H1 (cell line): Measurements from ENCODE around the gene UBE2E3. TPM values are rescaled to one million over a fixed set of nuclear protein-coding genes. Genes with fewer than 3 reads are reported as not detected.

Source experiments
- CTCF ChIA-PET: fragments of 300-600 bp; sonication (Branson Sonifier 250); formaldehyde crosslinking; loops from one replicate; lab custom pipeline; 2021; ENCODE audit not compliant: partially characterized antibody; lab: Charles Lee
- POLR2A ChIA-PET: fragments of 300-600 bp; sonication (Branson Sonifier 250); formaldehyde crosslinking; loops from one replicate; lab custom pipeline; 2021; ENCODE audit warnings: inconsistent platforms; ENCODE audit not compliant: partially characterized antibody; lab: Charles Lee
- DNase-seq, 2 experiments: peaks; one replicate each; pipeline versions ENCODE4 v3.0.0 to v3.0.0-alpha.2; 2010 to 2022; ENCODE audit warnings: low spot score in 2 of 2, low read depth in 1 of 2, mixed read lengths in 1 of 2
- FAIRE-seq: peaks from 2 replicates; lab custom pipeline; 2011; peaks lifted over from hg19 to GRCh38; lab: Jason Lieb, UNC
- H2AFZ ChIP-seq: 2 replicates; pipeline ENCODE4 v1.8.1; 2012; ENCODE audit warnings: low read length, inconsistent platforms
- H2AK5ac ChIP-seq: 2 replicates; pipeline ENCODE4 v1.6.1; 2013; ENCODE audit warnings: low read depth, low read length
- H2BK120ac ChIP-seq: replicated peaks from 2 replicates; pipeline ENCODE3; 2013; ENCODE audit warnings: low read depth, low read length, inconsistent platforms
- H2BK12ac ChIP-seq: 2 replicates; pipeline ENCODE4 v1.6.1; 2013; ENCODE audit warnings: low read depth, low read length
- H2BK15ac ChIP-seq: 2 replicates; pipeline ENCODE4 v1.6.1; 2013; ENCODE audit warnings: low read length
- H2BK20ac ChIP-seq: 2 replicates; pipeline ENCODE4 v1.6.1; 2013; ENCODE audit warnings: low read length
- H2BK5ac ChIP-seq: 2 replicates; pipeline ENCODE4 v1.6.1; 2013; ENCODE audit warnings: low read depth, low read length
- H3K14ac ChIP-seq: 2 replicates; pipeline ENCODE4 v1.6.1; 2013; ENCODE audit warnings: inconsistent platforms; ENCODE audit not compliant: insufficient read length
- H3K18ac ChIP-seq: 2 replicates; pipeline ENCODE4 v1.6.1; 2013; ENCODE audit warnings: low read length; ENCODE audit errors: extremely low read depth
- H3K23ac ChIP-seq: 2 replicates; pipeline ENCODE4 v1.6.1; 2013; ENCODE audit warnings: inconsistent platforms; ENCODE audit not compliant: insufficient read length
- H3K23me2 ChIP-seq: 2 replicates; pipeline ENCODE4 v1.6.1; 2013; ENCODE audit warnings: low read depth, low read length
- H3K27ac ChIP-seq: 2 replicates; pipeline ENCODE4 v1.6.1; 2011; ENCODE audit warnings: low read depth, low read length, inconsistent platforms
- H3K27me3 ChIP-seq, 4 experiments: replicated peaks in 1 of 4; 1 replicate in 1 of 4; 2 replicates in 3 of 4; pipeline versions ENCODE4 v1.6.1 to v1.8.1; 2011 to 2013; ENCODE audit warnings: low read length in 3 of 4, mild to moderate bottlenecking in 3 of 4, inconsistent platforms in 2 of 4, mixed read lengths in 2 of 4, moderate library complexity in 1 of 4; ENCODE audit not compliant: control insufficient read depth in 3 of 4, insufficient read depth in 3 of 4; ENCODE audit errors: extremely low read depth in 1 of 4
- H3K36me3 ChIP-seq, 4 experiments: 2 replicates each; pipeline versions ENCODE4 v1.6.1 to v1.8.1; 2011 to 2013; ENCODE audit warnings: mild to moderate bottlenecking in 4 of 4, low read length in 3 of 4, moderate library complexity in 2 of 4, control low read depth in 1 of 4, inconsistent platforms in 1 of 4; ENCODE audit not compliant: insufficient read depth in 4 of 4, control insufficient read depth in 2 of 4
- H3K4ac ChIP-seq: replicated peaks from 2 replicates; pipeline ENCODE3; 2013; ENCODE audit warnings: low read length, low read depth, mixed read lengths, inconsistent platforms; ENCODE audit not compliant: insufficient read length
- H3K4me1 ChIP-seq, 4 experiments: replicated peaks in 1 of 4; 1 replicate in 1 of 4; 2 replicates in 3 of 4; pipeline versions ENCODE4 v1.6.1 to v1.8.1; 2011 to 2013; ENCODE audit warnings: low read length in 3 of 4, inconsistent platforms in 2 of 4, mixed read lengths in 1 of 4; ENCODE audit not compliant: insufficient read depth in 4 of 4, control insufficient read depth in 3 of 4
- H3K4me2 ChIP-seq, 2 experiments: 2 replicates each; pipeline versions ENCODE4 v1.6.1 to v1.8.1; 2011 to 2013; ENCODE audit warnings: low read depth in 2 of 2, low read length in 2 of 2, control low read depth in 1 of 2, inconsistent platforms in 1 of 2, mild to moderate bottlenecking in 1 of 2; ENCODE audit not compliant: insufficient read depth in 1 of 2
- H3K4me3 ChIP-seq, 4 experiments: fragments of 200-600, 300-600 bp in 1 of 4; sonication (generic), shearing (Covaris generic), sonication (Bioruptor Twin) in 1 of 4; 2 replicates each; pipeline versions ENCODE4 v1.5.1 to v1.8.1; 2011 to 2016; ENCODE audit warnings: low read length in 4 of 4, low read depth in 3 of 4, control low read depth in 2 of 4, inconsistent platforms in 2 of 4, mild to moderate bottlenecking in 2 of 4, mixed read lengths in 1 of 4, moderate library complexity in 1 of 4; ENCODE audit not compliant: insufficient read depth in 2 of 4; ENCODE audit errors: extremely low read depth in 1 of 4
- H3K56ac ChIP-seq: replicated peaks from 2 replicates; pipeline ENCODE3; 2013; ENCODE audit warnings: low read depth, mild to moderate bottlenecking, mixed read lengths, low read length, inconsistent platforms; ENCODE audit not compliant: insufficient read length
- H3K79me1 ChIP-seq: 2 replicates; pipeline ENCODE4 v1.6.1; 2013; ENCODE audit warnings: low read depth, low read length, control low read depth
- H3K79me2 ChIP-seq, 2 experiments: 2 replicates each; pipeline versions ENCODE4 v1.6.1 to v1.8.1; 2012 to 2013; ENCODE audit warnings: low read length in 2 of 2, mild to moderate bottlenecking in 2 of 2, inconsistent platforms in 1 of 2; ENCODE audit not compliant: insufficient read depth in 2 of 2, control insufficient read depth in 1 of 2
- H3K9ac ChIP-seq, 4 experiments: replicated peaks in 1 of 4; 1 replicate in 1 of 4; 2 replicates in 3 of 4; pipeline versions ENCODE4 v1.6.1 to v1.8.1; 2011 to 2013; ENCODE audit warnings: low read depth in 3 of 4, low read length in 3 of 4, control low read depth in 2 of 4, mild to moderate bottlenecking in 2 of 4, moderate library complexity in 2 of 4, inconsistent platforms in 1 of 4; ENCODE audit errors: extremely low read depth in 1 of 4
- H3K9me3 ChIP-seq, 2 experiments: 2 replicates each; pipeline versions ENCODE4 v1.6.1 to v1.8.1; 2012 to 2013; ENCODE audit warnings: mild to moderate bottlenecking in 2 of 2, moderate library complexity in 2 of 2, control low read depth in 1 of 2, inconsistent platforms in 1 of 2, low read depth in 1 of 2, low read length in 1 of 2, mixed read lengths in 1 of 2; ENCODE audit not compliant: insufficient read depth in 2 of 2
- H4K20me1 ChIP-seq, 2 experiments: replicated peaks in 1 of 2; 2 replicates each; pipeline versions ENCODE3 to v1.8.1; 2011 to 2013; ENCODE audit warnings: inconsistent platforms in 2 of 2, low read length in 2 of 2, mild to moderate bottlenecking in 1 of 2; ENCODE audit not compliant: insufficient read depth in 2 of 2, control insufficient read depth in 1 of 2
- H4K5ac ChIP-seq: 2 replicates; pipeline ENCODE4 v1.6.1; 2013; ENCODE audit warnings: low read length, low read depth, mixed read lengths, inconsistent platforms; ENCODE audit not compliant: insufficient read length
- H4K8ac ChIP-seq: 2 replicates; pipeline ENCODE4 v1.8.0; 2013; ENCODE audit warnings: mild to moderate bottlenecking, moderate library complexity, low read length, inconsistent platforms; ENCODE audit not compliant: insufficient read depth; ENCODE audit errors: extremely low read depth
- H4K91ac ChIP-seq: replicated peaks from 2 replicates; pipeline ENCODE3; 2013; ENCODE audit warnings: low read length, mixed read lengths, inconsistent platforms; ENCODE audit not compliant: insufficient read length
- ASH2L ChIP-seq: fragments of 200-600, 300-600 bp; sonication (generic); IDR thresholded peaks from one replicate; pipeline ENCODE4 v1.7.1; 2017; ENCODE audit warnings: low read length
- BRCA1 ChIP-seq: IDR thresholded peaks from 2 replicates; pipeline ENCODE4 v1.6.1; 2012; ENCODE audit warnings: low read depth, low read length, improper control_type of control experiment
- CBX5 ChIP-seq: fragments of 300-800, 300-1000 bp; sonication (generic); IDR thresholded peaks from 2 replicates; pipeline ENCODE4 v1.7.1; 2016; ENCODE audit warnings: antibody characterized with exemption, low read length, low read depth
- CEBPB ChIP-seq: IDR thresholded peaks from 2 replicates; pipeline ENCODE4 v1.6.1; 2012; ENCODE audit warnings: low read depth, low read length
- CREB1 ChIP-seq: IDR thresholded peaks from 2 replicates; pipeline ENCODE4 v1.6.1; 2012; ENCODE audit warnings: inconsistent platforms
- GTF2F1 ChIP-seq: IDR thresholded peaks from 2 replicates; pipeline ENCODE4 v1.6.1; 2012; ENCODE audit warnings: low read depth, low read length, improper control_type of control experiment, borderline replicate concordance
- JUN ChIP-seq: IDR thresholded peaks from 2 replicates; pipeline ENCODE4 v1.6.1; 2011; ENCODE audit warnings: low read depth, mild to moderate bottlenecking, improper control_type of control experiment, low read length
- KDM5A ChIP-seq: fragments of 200-600 bp; IDR thresholded peaks from 2 replicates; pipeline ENCODE4 v1.7.1; 2012; ENCODE audit warnings: mild to moderate bottlenecking, low read length, inconsistent platforms, mixed read lengths
- RBBP5 ChIP-seq: IDR thresholded peaks from 2 replicates; pipeline ENCODE4 v1.7.1; 2012; ENCODE audit warnings: low read depth, mild to moderate bottlenecking, inconsistent platforms, low read length, moderate library complexity, borderline replicate concordance
- RNF2 ChIP-seq: fragments of 200-900, 300-1000 bp; sonication (generic); IDR thresholded peaks from 2 replicates; pipeline ENCODE4 v1.7.1; 2016; ENCODE audit warnings: borderline replicate concordance, low read depth, mild to moderate bottlenecking, antibody characterized with exemption, low read length; ENCODE audit not compliant: poor library complexity, severe bottlenecking; ENCODE audit errors: missing control alignments
- SRF ChIP-seq: IDR thresholded peaks from 2 replicates; pipeline ENCODE4 v1.6.1; 2011; ENCODE audit warnings: mild to moderate bottlenecking, low read depth, low read length, moderate library complexity
- SUZ12 ChIP-seq: fragments of 200-600 bp; sonication (generic); IDR thresholded peaks from 2 replicates; pipeline ENCODE4 v1.6.1; 2012; ENCODE audit warnings: mild to moderate bottlenecking, inconsistent platforms, low read length, moderate library complexity, mixed read lengths
- TAF1 ChIP-seq: IDR thresholded peaks from 2 replicates; pipeline ENCODE4 v1.6.1; 2011; ENCODE audit warnings: mild to moderate bottlenecking, low read depth, low read length
- WGBS, 2 experiments: shearing (Covaris generic) in 1 of 2; methylation state at CpG; one replicate each; pipeline versions ENCODE4 v1.1.6 to v1.1.7; 2013 to 2015; ENCODE audit warnings: low lambda C conversion rate in 2 of 2, mixed read lengths in 2 of 2, inconsistent platforms in 1 of 2, low coverage in 1 of 2, missing lambda C conversion rate in 1 of 2; ENCODE audit not compliant: insufficient replicate concordance in 2 of 2, insufficient coverage in 1 of 2, insufficient read length in 1 of 2; ENCODE audit errors: extremely low coverage in 1 of 2, missing lambda C conversion rate in 1 of 2; 5-methylcytosine and 5-hydroxymethylcytosine counted together
- polyA plus RNA-seq, 7 experiments: library from polyadenylated mRNA; depleted of rRNA in 3 of 7; stranded (reverse) in 5 of 7; unstranded in 2 of 7; fragments of >200 nt in 5 of 7; fragments of 200-250 nt in 2 of 7; gene quantifications; 1 replicate in 5 of 7; 2 replicates in 1 of 7; 4 replicates in 1 of 7; pipeline versions ENCODE4 v1.2.1 to v1.2.3, GENCODE V29; 2011 to 2013; ENCODE audit warnings: missing spikeins in 2 of 7, mixed read lengths in 2 of 7
- total RNA-seq: library from RNA; stranded (reverse); fragmentation: NEBNext Ultra II Directional; extraction: Animal tissue kit (Norgen Biotek cat#: 25700); gene quantifications from 2 replicates; pipeline ENCODE4 v1.2.1, GENCODE V29; 2021
- TF ChIP-seq, protein P1 (sequence below): IDR thresholded peaks from 2 replicates; pipeline ENCODE4 v1.6.1; 2012; ENCODE audit warnings: inconsistent platforms

UBE2E3 gene
- total and polyA plus RNA-seq, 2 of the 8 experiments (the other 6 are each of a cell fraction or from before 2014, with no cell fraction given), result 106 to 132 TPM

DNA sequence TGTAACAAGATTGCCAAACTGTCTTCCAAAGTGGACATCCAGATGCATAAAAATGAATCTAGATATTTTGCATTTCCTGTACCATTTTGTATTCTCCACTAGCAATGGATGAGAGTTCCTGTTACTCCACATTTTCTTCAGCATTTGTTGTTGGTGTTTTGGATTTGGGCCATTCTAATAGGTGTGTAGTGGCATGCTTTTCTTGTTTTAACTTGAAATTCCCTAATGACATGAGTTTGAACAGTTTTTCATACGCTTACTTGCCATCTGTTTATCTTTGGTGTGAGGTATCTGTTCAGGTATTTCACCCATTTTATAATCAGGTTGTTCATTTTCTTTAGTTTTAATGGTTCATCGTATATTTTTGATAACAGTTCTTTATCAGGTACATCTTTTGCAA, 73.9 kb downstream of the UBE2E3 start:
- Histone ChIP-seq H3K4me1 (no peaks in the 10 kb centered on the region; a peak in 1 of 7 replicates), H3K4me3 (no peak overlapping the region), H3K18ac (no peak overlapping the region), H3K9ac (no peak overlapping the region), H4K8ac (no peak overlapping the region), H2BK15ac (no peak overlapping the region), H3K9me3 (no peaks in the 10 kb centered on the region), H2BK20ac (no peak overlapping the region), H3K23ac (no peak overlapping the region), H2BK5ac (no peak overlapping the region), H2BK12ac (no peak overlapping the region), H3K23me2 (no peaks in the 10 kb centered on the region), H2AFZ (no peak overlapping the region), H4K20me1 (peaks cover 0 to 4% of the 10 kb centered on the region in 2 experiments), H3K79me2 (peaks cover 0 to 66% of the 10 kb centered on the region in 2 experiments; a peak in 2 of 4 replicates), H3K27me3 (no peaks in the 10 kb centered on the region), H3K36me3 (no peaks in the 10 kb centered on the region), H3K4me2 (no peak overlapping the region), H3K79me1 (0 out of 2 replicates have a peak, but pooled peaks cover 2% of the 10 kb centered on the region), H3K56ac (no peak overlapping the region), H2AK5ac (no peak overlapping the region), H3K27ac (no peak overlapping the region), H2BK120ac (no peak overlapping the region), H4K5ac (no peak overlapping the region), H4K91ac (no peak overlapping the region), H3K14ac (no peak overlapping the region), H3K4ac (no peak overlapping the region)
- CTCF ChIA-PET, result no interaction called here
- DNase-seq, result no peak
- POLR2A ChIA-PET, result interaction anchor here (1.7 kb wide), 1 partner anchor 74 kb away, joined by 6 read pairs; the partner anchor contains the start of gene UBE2E3
- FAIRE-seq, result no peak
- 94% methylated on average over 2 of the region's 2 CpGs; no CpG with 5 or more reads in 1 of the 2 experiments for WGBS, 2 experiments
- TF ChIP-seq RNF2 (no peak), CBX5 (no peak), SUZ12 (no peak), RBBP5 (no peak), KDM5A (no peak), ASH2L (no peak), GTF2F1 (no peak), JUN (no peak), CEBPB (no peak), SRF (no peak), BRCA1 (no peak), TAF1 (no peak), CREB1 (no peak)
- TF ChIP-seq, protein P1, sequence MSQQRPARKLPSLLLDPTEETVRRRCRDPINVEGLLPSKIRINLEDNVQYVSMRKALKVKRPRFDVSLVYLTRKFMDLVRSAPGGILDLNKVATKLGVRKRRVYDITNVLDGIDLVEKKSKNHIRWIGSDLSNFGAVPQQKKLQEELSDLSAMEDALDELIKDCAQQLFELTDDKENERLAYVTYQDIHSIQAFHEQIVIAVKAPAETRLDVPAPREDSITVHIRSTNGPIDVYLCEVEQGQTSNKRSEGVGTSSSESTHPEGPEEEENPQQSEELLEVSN, result no peak
